K562 (cell line): ENCODE measurements around the gene ALDH18A1. TPM values are rescaled to one million over a fixed set of nuclear protein-coding genes. Genes with fewer than 3 reads are reported as not detected.

Experiments used
- ATF1 ChIP-seq, 2 experiments: fragments of 450-650 bp in 1 of 2; IDR thresholded peaks; 2 replicates each; pipeline ENCODE4 v1.6.1; 2016; ENCODE audit warnings: missing compliant biosample characterization in 1 of 2, missing genetic modification characterization in 1 of 2
- BCOR ChIP-seq: fragments of 450-650 bp; IDR thresholded peaks from 2 replicates; pipeline ENCODE4 v1.6.1; 2016
- BDP1 ChIP-seq: IDR thresholded peaks from 3 replicates; pipeline ENCODE4 v1.6.1; 2011; ENCODE audit not compliant: insufficient read length, insufficient read depth
- FOXP1 ChIP-seq: sonication (generic); formaldehyde crosslinking; IDR thresholded peaks from 2 replicates; pipeline ENCODE4 v1.8.0; 2022; ENCODE audit warnings: mild to moderate bottlenecking, missing genetic modification reagents
- MYC ChIP-seq, 2 experiments: fragments of 250-450 bp in 1 of 2; sonication (Bioruptor Pico) in 1 of 2; IDR thresholded peaks; 2 replicates each; pipeline versions ENCODE4 v1.5.1 to v1.6.1; 2012 to 2021; ENCODE audit warnings: low read depth in 2 of 2, borderline replicate concordance in 1 of 2, improper control_type of control experiment in 1 of 2, low read length in 1 of 2, mild to moderate bottlenecking in 1 of 2, moderate library complexity in 1 of 2
- NR1H2 ChIP-seq: sonication (generic); formaldehyde crosslinking; IDR thresholded peaks from 2 replicates; pipeline ENCODE4 v1.4.0; 2020; ENCODE audit warnings: mild to moderate bottlenecking, missing genetic modification reagents
- PATZ1 ChIP-seq: fragments of 250-450 bp; sonication (Bioruptor Pico); IDR thresholded peaks from 2 replicates; pipeline ENCODE4 v1.5.0; 2020; ENCODE audit warnings: mild to moderate bottlenecking, borderline replicate concordance
- PHB2 ChIP-seq: fragments of 450-650 bp; IDR thresholded peaks from 2 replicates; pipeline ENCODE4 v1.6.1; 2017; ENCODE audit warnings: low read depth
- POLR2AphosphoS2 ChIP-seq: IDR thresholded peaks from 2 replicates; pipeline ENCODE4 v1.6.1; 2012; ENCODE audit warnings: low read length, improper control_type of control experiment
- RBFOX2 ChIP-seq: fragments of 200-400 bp; formaldehyde crosslinking; IDR thresholded peaks from 2 replicates; pipeline ENCODE4 v1.6.1; 2017; ENCODE audit warnings: low read depth, mild to moderate bottlenecking, low read length, moderate library complexity
- SMAD4 ChIP-seq: fragments of 250-450 bp; sonication (Bioruptor Pico); conservative IDR thresholded peaks from 2 replicates; pipeline ENCODE4 v1.8.0; 2021; ENCODE audit warnings: inconsistent platforms, mild to moderate bottlenecking, moderate library complexity
- SMARCA5 ChIP-seq: fragments of 450-650 bp; IDR thresholded peaks from 2 replicates; pipeline ENCODE4 v1.6.1; 2016
- SMARCE1 ChIP-seq: fragments of 450-650 bp; IDR thresholded peaks from 2 replicates; pipeline ENCODE4 v1.7.1; 2016; ENCODE audit warnings: mild to moderate bottlenecking
- SNAPC5 ChIP-seq: fragments of 250-450 bp; sonication (Bioruptor Pico); IDR thresholded peaks from 2 replicates; pipeline ENCODE4 v1.8.0; 2021; ENCODE audit warnings: moderate library complexity, mild to moderate bottlenecking, inconsistent platforms
- TBL1XR1 ChIP-seq, 2 experiments: IDR thresholded peaks; 2 replicates each; pipeline ENCODE4 v1.6.1; 2012; ENCODE audit warnings: improper control_type of control experiment in 2 of 2, low read length in 2 of 2, mild to moderate bottlenecking in 1 of 2
- THAP7 ChIP-seq: fragments of 250-450 bp; sonication (Bioruptor Pico); IDR thresholded peaks from 2 replicates; pipeline ENCODE4 v1.5.0; 2021
- VEZF1 ChIP-seq: fragments of 200-800 bp; sonication (Bioruptor generic); IDR thresholded peaks from 2 replicates; pipeline ENCODE4 v1.6.1; 2017; ENCODE audit warnings: missing genetic modification characterization, missing compliant biosample characterization
- ZNF280A ChIP-seq: fragments of 450-650 bp; IDR thresholded peaks from 2 replicates; pipeline ENCODE4 v1.6.1; 2018; ENCODE audit warnings: mild to moderate bottlenecking, low read depth; ENCODE audit not compliant: partially characterized antibody
- ZNF282 ChIP-seq: sonication (generic); formaldehyde crosslinking; IDR thresholded peaks from 2 replicates; pipeline ENCODE4 v1.8.1; 2023; ENCODE audit warnings: missing genetic modification reagents
- ZNF551 ChIP-seq: fragments of 250-450 bp; sonication (Bioruptor Pico); IDR thresholded peaks from 2 replicates; pipeline ENCODE4 v1.5.0; 2021; ENCODE audit warnings: mild to moderate bottlenecking, moderate library complexity
- ZNF589 ChIP-seq: fragments of 200-800 bp; sonication (Bioruptor generic); IDR thresholded peaks from 2 replicates; pipeline ENCODE4 v1.6.1; 2016; ENCODE audit warnings: low read depth, missing genetic modification characterization, missing compliant biosample characterization
- polyA plus RNA-seq, 8 experiments: library from polyadenylated mRNA; depleted of rRNA in 4 of 8; stranded (reverse) in 5 of 8; unstranded in 3 of 8; fragments of >200 nt; fragmentation: Nextera tagmentation in 2 of 8; fragmentation: Illumina TruSeq in 1 of 8; extraction: Ambion mirVana in 2 of 8; extraction: Trizol in 1 of 8; gene quantifications; 2 replicates each; pipeline versions ENCODE4 v1.2.1 to v1.2.3, GENCODE V29; 2011 to 2014; ENCODE audit warnings: inconsistent platforms in 1 of 8, missing spikeins in 1 of 8
- total RNA-seq, 7 experiments: library from RNA; depleted of rRNA in 6 of 7; stranded (reverse); fragments of >200 nt in 6 of 7; fragmentation: Illumina TruSeq in 2 of 7; extraction: Trizol in 2 of 7; gene quantifications; 2 replicates each; pipeline versions ENCODE4 v1.2.1 to v1.2.3, GENCODE V29; 2011 to 2021; ENCODE audit warnings: low replicate concordance in 1 of 7

The ALDH18A1 gene
- total and polyA plus RNA-seq, 9 of the 15 experiments (the other 6 are each of a cell fraction or from before 2014, with no cell fraction given), result 12.0 to 83.3 (median 43.8) TPM

- TF ChIP-seq ZNF280A, result no peak
- no peak for TF ChIP-seq ZNF551 (CRISPR knock-in tag)
- TF ChIP-seq ATF1 (CRISPR knock-in tag; IDR thresholded peaks at IDR 0.05), result peak; percentile 80
- TF ChIP-seq ATF1 (tag; IDR thresholded peaks at IDR 0.05), result peak; percentile 97
- TF ChIP-seq SMAD4 (CRISPR knock-in tag), result no peak
- peak; percentile 62; the same call in 1 of the 2 replicates for TF ChIP-seq SMARCA5
- peak; percentile 78 for TF ChIP-seq RBFOX2
- peak; percentile 37; the same call in 1 of the 2 replicates for TF ChIP-seq BCOR
- TF ChIP-seq ZNF589 (CRISPR knock-in tag), result no peak
- no peak for TF ChIP-seq BDP1
- TF ChIP-seq FOXP1 (CRISPR knock-in tag), result no peak
- no peak for TF ChIP-seq PATZ1 (CRISPR knock-in tag)
- TF ChIP-seq SNAPC5 (CRISPR knock-in tag), result no peak
- no peak for TF ChIP-seq PHB2
- TF ChIP-seq MYC (IDR thresholded peaks at IDR 0.05; ENCODE audit: low read depth, low read length), result peak; percentile 86
- TF ChIP-seq MYC (CRISPR knock-in tag; IDR thresholded peaks at IDR 0.05; ENCODE audit: borderline replicate concordance, low read depth), result no peak
- no peak for TF ChIP-seq SMARCE1
- TF ChIP-seq THAP7, result no peak
- TF ChIP-seq ZNF282 (CRISPR knock-in tag), result no peak
- no peak for TF ChIP-seq TBL1XR1 (IDR thresholded peaks at IDR 0.05; ENCODE audit: low read length in 2 of 2)
- peak; percentile 40; the same call in 1 of the 2 replicates for TF ChIP-seq VEZF1
- no peak for TF ChIP-seq POLR2AphosphoS2
- no peak for TF ChIP-seq NR1H2 (CRISPR knock-in tag)
These were observed 37.4 kb upstream of the ALDH18A1 start, which contains the start of gene TCTN3 (continued) for GRCh38 chr10:95693668-95694534.
